NCI-H1417 (cell line): Measurements from ENCODE around the gene CDS2.
A peak's percentile ranks its signal among the peaks of the same experiment; 100 is the strongest.

ENCODE experiments used
- DNase-seq, 3 experiments: peaks; one replicate each; lab custom pipeline; 2025; lab: John Stamatoyannopoulos, UW

Gene CDS2

DNA sequence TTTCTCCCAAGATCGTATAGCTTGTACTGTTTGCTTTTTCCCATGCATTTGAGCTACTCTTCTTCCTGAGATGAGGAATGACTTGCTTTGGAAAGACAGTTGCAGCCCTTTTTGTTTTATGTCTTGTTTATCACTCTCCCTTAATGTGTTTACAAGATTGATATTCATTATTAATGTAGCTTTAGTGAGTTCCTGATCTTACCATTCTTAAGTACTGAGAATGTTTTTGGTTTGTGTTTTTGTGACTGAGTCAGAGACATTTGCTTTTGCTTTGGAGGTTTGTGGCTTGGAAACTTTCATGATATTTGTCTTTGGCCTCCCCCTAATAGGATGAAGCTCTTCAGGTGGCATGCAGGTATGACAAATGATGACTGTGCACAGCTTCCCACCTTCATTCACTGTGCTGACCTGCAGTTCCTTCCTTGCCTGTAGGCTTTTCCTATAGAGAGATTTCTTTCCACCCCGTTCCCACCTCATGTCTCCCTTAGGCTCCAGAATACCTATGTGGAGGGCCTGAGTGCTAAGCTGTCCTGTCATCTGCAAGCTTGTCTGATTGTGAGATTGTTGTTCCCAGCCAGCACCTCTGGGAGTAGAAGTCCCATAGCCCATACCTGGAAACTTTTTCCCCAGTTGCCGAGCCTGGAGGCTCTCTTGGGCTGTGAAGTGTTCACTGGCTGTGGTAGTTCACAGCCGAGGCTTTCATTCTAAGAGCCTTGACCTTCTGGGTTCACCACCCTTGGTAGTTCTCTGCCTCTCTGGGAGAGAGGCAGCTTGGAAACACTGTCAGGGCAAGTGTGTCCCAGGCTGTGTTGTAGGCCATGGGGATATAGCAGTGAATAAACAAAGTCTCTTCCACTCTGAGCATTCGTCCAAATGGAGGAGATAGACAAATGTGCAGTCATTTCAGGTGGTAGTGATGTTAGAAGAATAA is 27.1 kb downstream of the CDS2 start:
- peak in 1 of 3 experiments; percentile 36 for DNase-seq

DNA sequence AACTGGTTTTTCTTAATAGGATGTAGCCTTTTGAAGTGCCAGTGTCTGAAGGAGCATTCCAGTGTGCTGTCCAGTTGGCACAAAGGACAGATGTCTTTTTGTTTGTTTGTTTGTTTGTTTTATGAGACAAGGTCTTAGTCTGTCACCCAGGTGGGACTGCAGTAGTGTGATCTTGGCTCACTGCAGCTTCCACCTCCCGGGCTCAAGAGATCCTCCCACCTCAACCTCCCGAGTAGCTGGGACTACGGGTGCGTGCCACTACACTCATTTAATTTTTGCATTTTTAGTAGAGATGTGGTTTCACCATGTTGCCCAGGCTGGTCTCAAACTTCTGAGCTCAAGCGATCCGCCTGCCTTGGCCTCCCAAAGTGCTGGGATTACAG is 27.7 kb downstream of the CDS2 start:
- no peak for DNase-seq

DNA sequence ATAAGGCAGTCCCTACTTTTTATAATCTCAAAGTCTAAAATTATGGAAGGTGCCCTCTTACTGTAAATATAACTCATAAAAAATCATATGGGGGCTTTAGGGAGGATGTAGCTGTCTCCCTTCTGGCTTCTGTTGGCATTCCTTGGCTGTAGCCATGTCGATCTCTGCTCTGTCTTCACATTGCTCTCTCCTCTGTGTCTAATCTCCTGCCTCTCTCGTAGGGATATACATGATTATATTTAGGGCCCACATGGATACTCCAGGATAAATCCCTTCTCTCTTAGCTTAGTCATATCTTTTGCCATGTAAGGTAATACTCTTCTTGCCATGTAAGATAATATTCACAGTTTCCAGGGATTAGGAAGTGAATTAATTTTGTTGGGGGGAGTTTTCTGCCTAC is 28.6 kb downstream of the CDS2 start:
- no peak for DNase-seq

DNA sequence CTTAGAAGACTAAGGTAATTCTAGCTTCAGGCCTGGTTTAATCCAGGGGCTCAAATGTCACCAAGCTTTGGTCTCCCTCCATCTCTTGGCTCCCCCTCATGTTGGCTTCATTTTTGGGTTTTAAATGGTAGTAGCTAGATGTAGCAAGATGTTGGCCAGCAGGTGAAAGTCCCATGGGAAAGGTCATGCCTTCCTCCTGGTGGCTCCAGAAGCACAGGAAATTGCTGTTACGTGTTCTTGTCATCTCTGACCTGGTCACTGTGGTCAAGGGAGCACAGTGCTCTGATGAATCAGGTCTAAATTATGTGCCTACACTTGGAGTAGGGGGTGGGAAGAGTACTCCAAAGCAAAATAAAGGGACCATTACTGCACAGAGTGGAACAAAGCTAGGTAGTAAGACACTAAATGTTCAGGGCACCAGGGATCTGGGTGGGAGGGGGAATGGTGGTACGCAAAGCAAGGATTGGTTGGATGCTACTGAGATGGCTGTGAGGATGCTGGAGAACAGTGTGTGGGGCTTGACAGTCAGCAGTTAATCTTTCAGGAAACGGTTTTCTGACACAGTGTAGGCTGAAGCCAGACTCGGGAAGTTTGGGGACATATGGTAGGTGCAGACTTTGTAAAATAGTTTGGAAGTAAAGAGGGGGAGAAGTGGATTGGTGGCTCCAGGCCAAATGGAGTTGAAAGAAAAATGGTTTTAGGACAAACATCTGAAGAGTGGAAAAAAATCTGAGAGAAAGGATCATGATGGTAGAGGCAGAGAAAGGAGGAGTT is 30.1 kb downstream of the CDS2 start:
- DNase-seq, result no peak

DNA sequence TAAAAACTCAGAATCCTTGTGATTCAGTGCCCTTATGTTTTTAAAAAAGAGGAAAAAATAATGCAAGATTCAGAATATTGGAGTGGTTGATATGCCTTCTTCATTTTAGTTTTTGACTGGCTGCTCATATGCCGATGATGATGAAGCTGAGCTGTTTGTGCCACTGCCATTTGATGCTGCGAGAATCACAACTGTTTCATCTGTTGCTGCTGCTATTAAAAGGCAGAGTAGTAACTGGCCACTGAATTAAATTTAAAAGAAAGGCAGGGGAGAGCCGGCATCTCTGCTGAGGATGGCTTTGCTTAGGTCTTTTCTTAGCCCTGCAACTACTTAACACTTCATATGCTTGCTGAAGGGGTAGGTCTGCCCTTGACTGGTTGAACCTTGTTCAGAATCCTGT is 33.1 kb downstream of the CDS2 start:
- DNase-seq, result no peak

DNA sequence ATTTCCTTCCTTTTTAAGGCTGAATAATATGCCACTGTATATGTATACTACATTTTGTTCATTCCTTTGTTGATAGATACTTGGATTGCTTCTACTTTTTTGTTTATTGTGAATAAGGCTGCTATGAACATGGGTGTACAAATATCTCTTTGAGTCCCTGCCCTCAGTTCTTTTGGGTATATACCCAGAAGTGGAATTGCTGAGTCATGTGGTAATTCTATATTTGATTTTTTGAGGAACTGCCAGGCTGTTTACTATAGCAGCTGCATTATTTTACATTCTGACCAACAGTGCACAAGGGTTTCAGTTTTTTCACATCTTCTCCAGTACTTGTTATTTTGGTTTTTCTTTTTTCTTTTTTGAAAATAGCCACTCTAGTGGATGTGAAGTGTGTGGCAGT is 34.1 kb downstream of the CDS2 start:
- DNase-seq, result no peak

DNA sequence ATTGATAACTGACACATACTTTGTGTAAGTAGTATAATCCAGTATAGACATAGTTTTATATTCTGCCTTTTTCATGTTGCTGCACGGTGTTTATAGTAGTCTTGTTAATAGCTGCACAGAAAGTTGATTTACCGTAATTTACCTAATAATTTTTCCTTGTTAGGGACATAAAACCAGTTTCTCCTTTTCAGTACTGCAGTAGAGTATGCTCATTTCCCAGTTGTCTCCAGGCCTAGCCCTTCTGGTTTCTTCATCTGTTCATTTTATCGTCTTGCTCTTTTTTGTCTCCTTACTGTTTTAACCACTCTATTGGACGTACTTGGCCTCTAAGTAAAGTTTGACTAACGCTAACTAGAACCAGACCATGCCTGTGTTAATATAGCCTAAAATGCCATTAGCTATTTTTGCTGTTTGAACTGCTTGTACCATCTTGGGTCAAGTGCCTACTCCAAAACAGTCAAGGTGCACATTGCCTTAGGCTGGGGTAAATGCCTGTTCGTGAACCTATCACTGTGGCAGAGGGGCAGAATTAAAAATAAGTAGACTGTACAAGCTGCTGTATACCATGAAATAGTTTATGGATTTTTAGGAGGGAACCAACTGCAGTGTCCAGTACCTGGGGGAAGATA is 34.8 kb downstream of the CDS2 start:
- DNase-seq, result no peak

DNA sequence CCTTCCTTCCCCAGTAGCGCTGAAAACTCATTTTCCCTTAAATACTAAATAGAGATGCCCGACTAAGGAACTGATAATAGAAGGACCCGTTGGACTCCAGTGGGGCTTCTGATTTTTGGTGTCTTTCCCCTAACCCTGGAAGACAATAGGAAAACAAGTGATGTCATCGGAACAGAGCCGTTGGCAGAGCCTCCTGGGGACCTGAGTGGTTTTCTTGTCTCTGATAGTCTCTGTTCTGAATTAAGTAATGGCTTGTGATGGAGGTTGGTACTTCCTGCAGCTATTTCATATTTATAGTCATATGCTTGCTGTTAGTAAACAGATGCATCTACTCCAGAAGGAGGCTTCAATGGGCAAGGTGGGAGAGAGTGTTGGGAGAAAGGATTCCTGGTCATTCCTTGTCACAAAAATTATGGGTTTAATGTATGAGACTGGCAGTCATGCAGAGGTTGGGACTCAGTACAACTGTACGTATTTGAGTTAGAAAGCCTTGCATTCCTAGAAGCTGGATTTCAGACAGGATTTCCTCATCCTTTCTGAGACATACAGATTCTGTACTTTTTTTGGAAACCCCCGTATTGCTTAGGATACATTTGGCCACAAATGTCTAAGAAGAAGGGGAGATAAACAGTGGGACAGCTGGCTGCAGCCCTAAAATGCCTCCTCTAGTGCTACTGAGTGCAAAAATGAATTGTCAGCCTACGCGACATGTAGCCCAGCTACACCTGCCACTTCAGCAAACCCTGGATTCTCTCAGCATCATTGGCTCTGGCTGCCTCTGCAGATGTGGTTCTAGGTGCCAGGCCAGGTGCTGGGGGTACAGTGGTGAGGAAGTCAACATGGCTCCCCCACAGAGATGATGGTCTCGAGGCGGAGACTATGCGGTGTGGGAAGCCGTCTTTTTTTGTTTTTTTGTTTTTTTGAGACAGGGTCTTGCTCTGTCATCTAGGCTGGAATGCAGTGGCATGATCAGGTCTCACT is 38.1 kb downstream of the CDS2 start:
- DNase-seq, result peak in 2 of 3 experiments; percentile 6 to 35

DNA sequence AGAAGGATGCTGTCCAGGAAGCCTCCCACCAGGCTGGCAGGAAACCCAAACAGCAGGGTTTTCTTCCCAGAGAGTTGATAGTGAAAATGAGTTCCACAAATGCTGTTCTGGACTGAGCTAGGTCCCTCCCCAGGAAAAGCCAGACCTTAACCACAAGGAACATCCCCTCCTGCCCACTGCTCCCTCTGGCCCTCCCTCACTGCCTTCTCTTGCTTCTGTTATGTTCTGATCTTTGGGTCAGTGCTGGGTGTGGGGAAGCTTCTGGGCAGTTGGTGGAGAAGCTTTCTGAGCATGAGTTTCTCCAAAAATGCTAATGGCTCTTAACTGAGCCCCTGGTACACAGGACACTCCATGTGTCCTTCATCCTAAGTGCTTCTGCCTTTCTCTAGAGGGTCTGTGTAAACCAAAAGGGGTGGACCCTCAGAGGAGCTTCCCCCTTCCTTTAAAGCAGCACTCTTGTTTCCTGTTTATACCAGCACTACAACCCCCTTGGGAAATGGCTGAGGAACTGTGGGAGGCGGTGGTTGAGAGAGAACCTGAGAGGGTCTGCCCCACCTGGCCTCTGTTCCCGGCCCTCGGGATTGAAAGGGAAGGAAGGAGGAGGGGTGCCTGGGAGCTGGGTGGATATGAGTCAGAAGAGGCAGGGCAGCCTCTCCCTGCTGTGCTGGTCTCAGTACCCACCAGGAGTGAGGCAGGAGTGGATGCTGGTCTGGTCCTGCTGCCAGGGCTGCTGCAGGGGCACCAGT is 42.0 kb downstream of the CDS2 start:
- peak; percentile 74 to 95 (median 91) for DNase-seq

DNA sequence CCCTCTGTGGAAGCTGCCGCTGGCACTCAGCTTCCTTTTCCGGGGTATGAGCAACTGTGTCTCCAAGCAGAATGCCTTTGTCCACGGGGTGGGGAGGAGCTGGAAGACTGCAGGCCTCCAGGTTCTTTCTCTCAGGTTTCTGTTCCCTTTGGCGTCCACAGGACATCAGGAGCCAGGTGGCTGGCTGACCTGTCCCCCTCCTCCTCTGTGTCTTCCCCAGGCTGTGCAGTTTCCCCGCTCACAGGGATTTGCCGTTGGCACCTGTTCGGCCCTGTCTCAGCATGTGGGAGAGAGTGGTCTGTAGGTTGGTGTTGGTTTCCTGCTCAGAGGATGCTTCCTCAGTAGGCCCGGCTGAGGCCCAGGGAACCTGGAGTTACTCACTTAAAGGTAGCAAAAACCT is 43.5 kb downstream of the CDS2 start:
- DNase-seq, result peak in 2 of 3 experiments; percentile 67 to 84

DNA sequence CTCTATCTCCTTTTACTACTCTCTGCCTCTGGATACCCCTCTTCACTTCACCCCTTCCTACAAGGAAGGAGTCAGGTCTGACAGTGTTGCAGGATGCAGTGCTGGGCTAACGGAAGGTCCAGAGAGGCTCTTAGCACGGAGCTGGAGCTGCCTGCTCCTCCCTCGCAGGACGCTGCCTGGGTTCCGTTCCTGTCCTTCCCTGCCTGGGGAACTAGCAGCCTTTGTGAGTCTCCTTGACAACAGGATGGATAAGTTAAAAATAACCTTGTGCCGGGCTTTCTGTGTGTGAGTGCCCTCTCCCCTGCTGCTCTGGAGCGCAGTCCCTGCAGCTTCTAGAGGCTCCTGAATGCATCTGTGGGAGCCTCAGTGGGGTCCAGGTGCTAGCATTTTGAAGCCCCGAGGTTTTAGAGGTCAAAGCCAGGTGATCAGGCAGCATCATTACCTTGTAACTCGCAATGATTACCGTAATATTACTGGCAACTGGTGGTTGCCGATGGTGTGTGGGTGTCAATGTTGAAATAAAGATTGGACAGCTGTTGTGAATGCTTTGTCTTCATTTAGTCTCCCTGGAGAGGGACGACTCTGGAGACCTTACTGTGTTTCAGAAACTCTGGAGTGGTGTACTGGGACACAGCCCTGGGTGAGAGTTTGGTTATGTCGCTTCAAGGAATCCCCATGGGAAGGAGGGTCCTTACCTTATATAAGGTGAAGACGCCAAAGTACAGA is 44.4 kb downstream of the CDS2 start:
- DNase-seq, result peak; percentile 86 to 97 (median 89)

DNA sequence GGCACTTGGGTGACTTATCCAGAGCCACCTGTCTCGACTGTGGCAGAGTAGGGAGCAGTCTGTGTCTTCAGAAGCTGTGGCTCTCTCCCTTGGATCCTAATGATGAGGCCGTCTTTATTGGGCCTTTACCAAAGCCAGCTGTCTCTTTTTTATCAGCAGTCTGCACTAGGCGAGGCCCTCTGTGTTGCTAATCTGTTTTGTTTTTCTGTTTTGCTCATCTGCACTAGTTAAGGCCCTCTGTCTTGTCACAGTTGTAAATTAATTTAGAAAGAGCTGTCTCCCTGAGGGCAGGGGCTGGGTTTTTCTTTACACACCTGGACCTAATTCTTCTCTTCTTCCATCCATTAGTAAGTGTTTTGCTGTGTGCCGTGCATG is 45.0 kb downstream of the CDS2 start:
- DNase-seq, result peak in 2 of 3 experiments; percentile 51 to 78

DNA sequence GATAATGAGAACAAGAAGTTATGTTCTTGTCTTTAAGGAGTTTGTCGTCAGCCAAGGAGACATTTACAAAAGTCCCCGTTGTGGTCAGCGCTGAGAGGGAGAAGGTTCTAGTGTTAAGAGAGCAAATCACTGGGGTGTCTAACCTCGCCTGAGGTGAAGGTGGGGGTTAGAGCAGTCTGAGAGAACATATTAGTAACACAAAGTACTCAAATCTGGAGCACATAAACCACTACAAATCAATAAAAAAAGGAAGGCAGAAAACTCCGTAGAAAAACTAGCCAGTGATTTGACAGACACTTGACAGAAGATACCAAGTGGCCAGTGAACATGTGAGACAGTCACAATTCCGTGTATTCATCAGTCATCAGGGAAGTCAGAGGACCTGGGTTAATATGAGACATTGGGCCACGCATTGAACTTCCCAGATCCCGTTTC is 45.4 kb downstream of the CDS2 start:
- no peak for DNase-seq

DNA sequence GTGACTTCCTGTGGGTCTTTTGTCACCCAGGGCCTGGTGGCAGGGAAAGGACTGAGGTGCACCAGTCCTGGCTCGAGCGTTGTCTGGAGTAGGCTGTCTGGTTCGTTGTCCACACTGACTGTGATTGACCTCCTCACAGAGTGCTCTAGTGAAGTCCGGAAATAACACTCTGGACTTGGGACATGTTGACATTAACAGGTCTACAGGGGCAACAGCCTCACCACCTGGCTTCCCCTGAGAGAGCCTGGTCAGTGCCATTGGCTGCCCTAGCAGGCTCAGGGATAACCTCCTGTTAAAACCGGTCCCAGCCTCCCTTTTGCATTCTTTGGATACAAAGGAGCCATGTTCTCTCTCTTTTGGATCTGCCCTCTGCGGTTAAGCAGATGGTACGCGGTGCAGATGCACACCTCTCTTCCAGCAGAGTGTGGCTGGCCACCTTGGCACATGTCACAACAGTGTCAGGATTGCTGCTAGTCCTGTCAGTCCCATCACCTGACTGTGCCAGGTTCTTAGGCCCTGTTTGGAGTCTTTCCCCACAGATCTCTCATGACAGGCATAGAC is 46.2 kb downstream of the CDS2 start:
- peak in 1 of 3 experiments; percentile 23 for DNase-seq

DNA sequence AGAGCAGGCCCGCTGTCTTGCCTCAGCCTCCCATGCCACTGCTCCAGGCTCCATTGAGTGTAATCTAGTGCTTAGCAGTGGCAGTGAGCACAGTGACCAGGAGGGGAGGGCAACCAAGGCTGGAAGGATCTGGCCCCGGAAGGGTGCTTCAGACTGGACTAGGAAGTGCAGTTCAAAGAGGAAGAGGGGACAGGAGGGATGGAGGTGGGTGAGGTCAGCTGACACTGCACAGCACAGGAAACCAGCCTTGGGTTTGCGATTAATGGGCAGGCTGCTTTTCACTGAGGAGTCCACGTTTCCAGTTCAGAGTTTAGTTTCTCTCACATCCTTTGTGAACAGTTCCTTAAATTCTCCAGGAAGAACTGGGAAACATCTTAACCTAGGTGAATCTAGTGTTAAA is 46.9 kb downstream of the CDS2 start:
- no peak for DNase-seq

DNA sequence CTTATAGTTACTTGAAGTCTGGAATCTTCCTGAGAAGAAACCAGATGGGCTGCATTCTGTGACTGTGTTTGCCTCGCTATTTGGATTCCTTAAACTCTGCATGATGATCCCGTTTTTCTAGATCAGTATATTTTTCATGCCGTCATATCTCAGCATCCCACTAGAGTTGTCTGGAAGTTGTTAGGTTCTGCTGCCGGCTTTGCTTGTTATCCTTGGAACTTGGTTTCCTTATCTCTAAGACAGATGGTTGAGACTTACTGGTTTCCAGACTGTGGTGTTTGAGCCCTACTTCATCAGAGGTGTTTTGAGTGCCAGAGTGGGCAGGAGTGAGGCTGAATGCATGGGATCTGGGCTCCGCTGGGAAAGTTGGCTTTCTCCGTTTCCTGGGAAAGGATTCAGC is 50.3 kb downstream of the CDS2 start:
- no peak for DNase-seq

DNA sequence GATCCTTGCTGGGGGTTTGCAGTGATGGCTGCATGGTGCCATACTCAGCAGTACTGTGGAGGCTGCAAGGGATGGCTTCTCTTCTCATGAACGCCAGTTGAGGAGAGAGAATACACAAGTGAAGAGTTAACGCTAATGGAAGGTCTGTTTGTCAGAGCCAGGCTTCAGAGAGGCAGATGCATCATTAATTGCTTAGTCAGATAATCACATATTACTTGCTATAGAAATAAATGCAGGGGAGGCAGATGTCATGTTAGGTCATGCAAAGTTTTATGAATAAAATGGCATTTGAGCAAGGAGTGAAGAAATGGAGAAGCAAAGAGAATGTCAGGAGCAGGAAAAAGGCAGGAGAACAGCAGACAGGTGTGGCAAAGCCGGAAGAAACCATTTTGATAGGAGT is 51.2 kb downstream of the CDS2 start:
- peak in 2 of 3 experiments; percentile 9 to 45 for DNase-seq

DNA sequence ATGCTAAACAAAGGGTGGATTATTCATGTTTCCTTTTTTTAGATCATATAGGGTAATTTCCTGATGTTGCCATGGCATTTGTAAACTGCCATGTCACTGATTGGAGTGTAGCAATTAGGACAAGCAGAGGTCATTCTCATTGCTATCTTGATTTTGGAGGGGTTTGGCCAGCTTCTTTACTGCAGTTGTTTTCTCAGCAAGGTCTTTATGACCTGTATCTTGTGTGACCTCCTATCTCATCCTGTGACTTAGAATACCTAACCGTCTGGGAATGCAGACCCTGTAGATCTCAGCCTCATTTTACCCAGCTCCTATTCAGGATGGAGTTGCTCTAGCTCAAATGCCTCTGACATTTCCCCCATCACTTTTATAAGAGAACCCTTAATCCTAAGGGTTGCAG is 53.6 kb downstream of the CDS2 start:
- no peak for DNase-seq

DNA sequence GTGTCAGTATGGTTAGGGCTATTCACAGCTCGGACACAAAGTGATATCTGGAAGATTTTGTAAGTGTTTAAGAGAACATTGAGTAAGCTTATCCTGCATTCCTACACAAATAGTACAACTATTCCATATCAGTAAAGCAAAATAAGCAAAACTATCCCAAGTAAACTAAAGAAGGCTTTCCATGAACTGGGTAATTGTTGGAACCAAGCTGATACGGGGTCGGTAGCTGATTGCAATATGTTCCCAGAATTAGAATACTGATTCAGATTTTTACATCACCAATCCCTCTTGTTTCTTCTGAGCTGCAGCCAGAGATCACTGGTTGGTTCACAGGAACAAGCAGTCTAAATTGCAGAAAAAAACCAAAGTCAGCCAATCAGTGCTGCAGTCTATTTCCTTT is 54.1 kb downstream of the CDS2 start:
- no peak for DNase-seq

DNA sequence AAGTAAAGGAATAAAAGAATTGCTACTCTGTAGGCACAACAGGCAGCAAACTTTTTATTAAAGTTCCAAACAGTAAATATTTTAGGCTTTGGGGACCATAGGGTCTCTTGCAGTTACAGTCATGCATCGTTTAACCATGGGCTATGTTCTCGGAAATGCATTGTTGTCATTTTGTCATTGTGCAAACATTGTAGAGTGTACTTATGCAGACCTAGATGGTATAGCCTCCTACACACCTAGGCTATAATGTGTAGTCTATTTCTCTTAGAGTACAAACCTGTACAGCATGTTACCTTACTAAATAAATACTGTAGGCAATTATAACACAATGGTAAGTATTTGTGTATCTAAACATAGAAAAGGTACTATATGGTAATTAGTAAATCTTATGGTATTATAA is 54.7 kb downstream of the CDS2 start:
- peak in 2 of 3 experiments; percentile 15 to 67 for DNase-seq
